GM21786 (cell line): ENCODE data around the gene GPC6.

Experiments used
- ATAC-seq: cut with Tn5 transposase; IDR thresholded peaks from one replicate; pipeline ENCODE4 v1.9.1; 2021; ENCODE audit not compliant: unreplicated experiment

Gene GPC6

GRCh38 chr13:93767917-93768409, 541.4 kb downstream of the GPC6 start:
- ATAC-seq = no peak

GRCh38 chr13:93769101-93769500, 542.5 kb downstream of the GPC6 start:
- no peak for ATAC-seq

- ATAC-seq = no peak
These were observed 543.0 kb downstream of the GPC6 start for GRCh38 chr13:93769607-93770006.

GRCh38 chr13:93771227-93771626, 544.6 kb downstream of the GPC6 start:
- ATAC-seq = no peak

- ATAC-seq = no peak
These were observed 545.2 kb downstream of the GPC6 start for GRCh38 chr13:93771782-93772181.

DNA sequence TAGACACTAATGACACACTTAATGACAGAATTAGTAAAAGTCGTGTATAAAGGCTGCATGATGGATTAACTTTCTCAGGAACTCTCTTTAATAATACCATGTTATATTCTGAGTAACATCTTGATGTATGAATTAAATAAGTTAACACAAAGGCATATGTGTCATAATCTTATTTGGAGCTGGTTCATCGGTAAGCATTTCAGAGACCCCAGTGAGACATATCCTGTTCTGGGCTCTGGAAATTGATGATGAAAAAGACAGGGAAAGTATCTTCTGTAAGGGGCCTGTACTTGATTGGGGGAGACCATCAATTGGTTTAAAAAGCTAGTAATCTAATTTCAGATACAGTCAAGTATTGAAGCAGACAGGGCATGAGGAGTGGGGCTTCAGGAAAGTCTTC, 547.9 kb downstream of the GPC6 start:
- ATAC-seq = no peak

GRCh38 chr13:93775027-93775426, 548.4 kb downstream of the GPC6 start:
- ATAC-seq = no peak

DNA sequence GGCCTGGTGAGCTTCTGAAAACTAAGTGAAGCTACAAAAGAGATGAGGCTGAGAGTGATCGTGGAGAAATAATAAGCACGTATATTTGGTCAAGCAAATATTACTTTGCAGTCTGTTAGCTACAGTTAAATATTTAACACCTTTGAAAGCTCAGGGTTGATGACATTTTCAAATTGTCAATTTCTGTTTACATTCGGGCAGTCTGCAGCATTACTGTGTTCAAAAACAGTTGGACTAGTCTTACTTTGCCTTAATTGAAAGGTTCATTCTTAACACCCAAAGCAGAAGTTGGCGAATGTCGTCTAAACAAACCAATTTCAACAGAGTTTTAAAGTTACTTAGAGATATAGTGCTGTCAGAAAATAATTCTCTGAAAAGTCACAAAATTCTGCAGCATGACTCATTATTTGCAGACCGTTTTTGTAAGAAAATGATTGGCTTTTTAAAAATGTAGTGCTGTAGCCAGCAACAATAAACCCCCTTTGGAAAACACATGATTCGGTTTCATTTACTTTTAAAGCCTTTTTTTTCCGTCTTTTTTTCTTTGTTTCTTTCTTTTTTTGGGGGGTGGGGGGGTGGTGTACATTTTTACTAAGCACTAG, 549.0 kb downstream of the GPC6 start:
- ATAC-seq = no peak

DNA sequence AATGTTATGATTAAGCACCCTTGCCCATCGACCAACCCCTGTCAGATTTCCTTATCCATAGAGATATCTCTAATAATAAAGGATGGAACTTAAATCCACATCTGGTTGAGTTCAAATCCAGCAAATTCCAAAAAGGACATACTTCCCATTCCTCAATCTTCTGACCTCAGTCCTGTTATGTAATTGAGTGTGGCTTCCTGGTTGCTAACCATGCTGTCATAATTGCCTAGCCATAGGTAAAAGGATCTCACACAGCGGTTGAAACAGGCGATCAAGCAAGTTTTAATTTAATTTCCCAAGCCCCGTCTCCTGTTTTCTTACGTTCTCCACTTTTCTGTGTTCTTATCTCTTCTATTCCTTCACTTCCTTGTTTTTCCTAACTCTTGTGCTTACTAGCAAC, 550.3 kb downstream of the GPC6 start:
- ATAC-seq = no peak

GRCh38 chr13:93777504-93777903, 550.9 kb downstream of the GPC6 start:
- no peak for ATAC-seq

DNA sequence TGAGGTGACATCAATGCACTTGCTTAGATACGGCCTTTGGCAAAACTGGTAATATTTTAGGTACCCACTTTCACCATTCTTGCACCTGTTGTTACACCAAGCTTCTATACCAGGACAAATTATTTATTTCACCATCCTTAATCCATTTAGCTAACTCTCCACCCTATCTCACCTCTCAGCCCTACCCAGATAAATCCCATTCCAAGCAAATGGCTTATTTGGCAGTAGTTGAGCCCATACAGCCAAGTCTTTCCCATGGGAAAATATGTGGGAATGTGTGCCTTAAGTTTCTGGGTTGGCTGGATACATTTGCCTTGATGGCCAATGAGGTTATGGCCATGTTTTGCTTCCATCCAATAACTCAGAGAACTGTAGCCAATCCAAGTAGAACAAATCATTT, 551.9 kb downstream of the GPC6 start:
- no peak for ATAC-seq

DNA sequence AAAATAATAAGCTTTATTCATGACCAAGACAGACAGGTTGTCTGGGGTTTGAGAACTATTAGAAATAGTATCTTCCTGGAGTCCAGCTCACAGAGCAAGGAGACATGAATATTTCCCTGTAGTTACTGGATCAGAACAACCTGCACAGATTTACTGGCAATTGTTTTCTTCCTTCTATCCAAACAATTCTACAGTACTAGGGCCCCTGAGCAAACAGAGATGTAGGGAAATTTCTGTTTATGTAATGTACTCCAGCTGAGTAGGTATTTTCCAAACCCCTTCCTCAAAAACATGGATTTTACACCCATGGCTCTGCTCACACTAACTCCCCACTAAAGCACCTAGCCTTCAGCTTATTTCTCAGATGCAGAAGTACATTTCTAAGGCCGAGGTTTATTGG, 557.6 kb downstream of the GPC6 start:
- ATAC-seq = no peak

GRCh38 chr13:93786846-93787489, 560.4 kb downstream of the GPC6 start:
- no peak for ATAC-seq

GRCh38 chr13:93788456-93788855, 561.8 kb downstream of the GPC6 start:
- no peak for ATAC-seq

GRCh38 chr13:93789058-93789457, 562.5 kb downstream of the GPC6 start:
- no peak for ATAC-seq

GRCh38 chr13:93794197-93794885, 567.7 kb downstream of the GPC6 start:
- ATAC-seq = peak; percentile 82

- ATAC-seq = peak; percentile 65
These were observed 570.9 kb downstream of the GPC6 start for GRCh38 chr13:93797463-93797862.

DNA sequence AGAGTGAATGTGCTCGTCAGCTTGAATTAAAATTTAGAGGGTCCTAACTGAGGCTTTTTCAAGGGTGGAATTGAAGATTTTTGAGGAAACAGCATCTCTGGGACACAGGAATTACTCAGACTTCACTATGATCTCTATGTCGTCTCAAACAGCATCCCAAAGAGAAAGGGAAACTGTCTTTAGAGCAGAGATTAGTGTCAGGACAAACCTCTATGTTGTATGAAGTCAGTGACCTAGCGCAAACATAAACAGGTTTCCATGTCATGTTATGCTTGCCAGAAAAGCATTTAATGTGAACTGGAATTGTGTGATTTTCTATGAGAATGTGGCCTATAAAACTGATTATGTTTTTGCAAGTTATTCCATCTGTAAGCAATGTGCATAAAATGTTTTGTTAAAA, 573.7 kb downstream of the GPC6 start:
- ATAC-seq = no peak

- no peak for ATAC-seq
These were observed 579.1 kb downstream of the GPC6 start for GRCh38 chr13:93805736-93806135.

GRCh38 chr13:93806861-93807260, 580.3 kb downstream of the GPC6 start:
- ATAC-seq = no peak

- no peak for ATAC-seq
These were observed 583.7 kb downstream of the GPC6 start for GRCh38 chr13:93810264-93810663.

- no peak for ATAC-seq
These were observed 584.6 kb downstream of the GPC6 start for GRCh38 chr13:93811071-93811737.
